HG02623 (cell line): ENCODE measurements around the gene SDHA.
"Not testable (repeated sequence)": the region's sequence is repeated elsewhere in the genome, so short reads cannot be mapped to it uniquely, and the experiment has no call there.

Experiments used
- ATAC-seq: cut with Tn5 transposase; IDR thresholded peaks from one replicate; pipeline ENCODE4 v1.9.1; 2021; ENCODE audit warnings: moderate library complexity; ENCODE audit not compliant: unreplicated experiment

Gene SDHA

GRCh38 chr5:296954-297353 lies 78.8 kb downstream of the SDHA start:
- ATAC-seq, result not testable (repeated sequence)

DNA sequence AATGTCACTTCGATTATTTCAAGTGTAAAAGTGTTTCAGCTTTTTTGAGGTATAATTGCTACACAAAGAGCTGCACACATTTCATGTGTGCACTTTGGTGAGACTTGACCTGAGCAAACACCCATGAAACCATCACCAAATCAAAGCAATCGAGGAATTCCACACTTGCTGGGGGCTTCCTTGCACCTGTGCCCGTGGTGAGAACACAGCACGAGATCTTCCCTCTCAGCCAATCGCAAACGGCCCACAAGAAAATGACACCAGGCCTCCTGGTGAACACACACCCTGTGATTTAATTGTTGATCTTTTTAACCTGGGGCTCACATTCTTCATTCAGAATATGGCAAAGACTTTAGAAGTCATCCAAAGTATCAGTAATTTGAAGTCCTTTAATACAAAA lies 79.3 kb downstream of the SDHA start:
- ATAC-seq, result not testable (repeated sequence)

DNA sequence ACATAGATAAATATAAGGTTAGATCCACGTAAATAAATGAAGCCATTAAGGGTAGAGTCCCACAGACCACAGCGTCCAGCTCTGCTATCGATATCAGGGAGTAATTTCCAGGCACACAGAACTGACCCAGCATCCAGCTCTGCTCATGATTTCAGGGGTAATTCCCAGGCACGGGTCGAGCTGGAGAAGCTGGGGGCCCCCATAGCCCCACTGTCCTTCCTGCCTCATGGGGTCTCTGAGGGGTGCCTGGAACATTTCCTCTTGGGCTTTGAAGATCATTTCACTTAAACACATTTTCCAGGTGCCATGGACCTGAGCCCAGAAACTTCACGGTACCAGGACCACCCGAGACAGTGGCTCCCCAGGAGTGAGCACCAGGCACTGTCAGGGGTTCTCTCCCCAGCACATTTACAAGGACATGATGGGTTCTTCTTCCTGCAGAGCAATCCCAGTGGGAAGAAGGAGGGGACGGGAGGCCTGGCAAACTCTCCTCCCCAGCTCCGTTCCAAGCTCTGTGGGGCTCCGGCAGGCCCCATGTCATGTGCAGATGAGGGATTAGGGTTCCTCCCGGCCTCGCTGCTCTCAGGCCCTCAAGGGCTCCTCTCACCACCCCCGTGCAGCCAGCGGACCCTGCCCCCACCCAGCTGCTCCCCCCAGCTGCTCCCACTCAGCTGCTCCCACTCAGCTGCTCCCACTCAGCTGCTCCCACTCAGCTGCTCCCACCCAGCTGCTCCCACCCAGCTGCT lies 80.0 kb downstream of the SDHA start:
- ATAC-seq, result not testable (repeated sequence)

DNA sequence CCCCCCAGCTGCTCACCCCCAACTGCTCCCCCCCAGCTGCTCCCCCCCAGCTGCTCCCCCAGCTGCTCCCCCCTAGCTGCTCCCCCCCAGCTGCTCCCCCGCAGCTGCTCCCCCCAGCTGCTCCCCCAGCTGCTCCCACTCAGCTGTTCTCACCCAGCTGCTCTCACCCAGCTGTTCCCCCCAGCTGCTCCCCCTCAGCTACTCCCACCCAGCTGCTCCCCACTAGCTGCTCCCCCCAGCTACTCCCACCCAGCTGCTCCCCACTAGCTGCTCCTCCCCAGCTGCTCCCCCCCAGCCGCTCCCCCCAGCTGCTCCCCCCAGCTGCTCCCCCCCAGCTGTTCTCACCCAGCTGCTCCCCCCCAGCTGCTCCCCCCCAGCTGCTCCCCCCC lies 80.6 kb downstream of the SDHA start:
- no peak for ATAC-seq

GRCh38 chr5:299921-300320 lies 81.8 kb downstream of the SDHA start:
- ATAC-seq, result not testable (repeated sequence)

DNA sequence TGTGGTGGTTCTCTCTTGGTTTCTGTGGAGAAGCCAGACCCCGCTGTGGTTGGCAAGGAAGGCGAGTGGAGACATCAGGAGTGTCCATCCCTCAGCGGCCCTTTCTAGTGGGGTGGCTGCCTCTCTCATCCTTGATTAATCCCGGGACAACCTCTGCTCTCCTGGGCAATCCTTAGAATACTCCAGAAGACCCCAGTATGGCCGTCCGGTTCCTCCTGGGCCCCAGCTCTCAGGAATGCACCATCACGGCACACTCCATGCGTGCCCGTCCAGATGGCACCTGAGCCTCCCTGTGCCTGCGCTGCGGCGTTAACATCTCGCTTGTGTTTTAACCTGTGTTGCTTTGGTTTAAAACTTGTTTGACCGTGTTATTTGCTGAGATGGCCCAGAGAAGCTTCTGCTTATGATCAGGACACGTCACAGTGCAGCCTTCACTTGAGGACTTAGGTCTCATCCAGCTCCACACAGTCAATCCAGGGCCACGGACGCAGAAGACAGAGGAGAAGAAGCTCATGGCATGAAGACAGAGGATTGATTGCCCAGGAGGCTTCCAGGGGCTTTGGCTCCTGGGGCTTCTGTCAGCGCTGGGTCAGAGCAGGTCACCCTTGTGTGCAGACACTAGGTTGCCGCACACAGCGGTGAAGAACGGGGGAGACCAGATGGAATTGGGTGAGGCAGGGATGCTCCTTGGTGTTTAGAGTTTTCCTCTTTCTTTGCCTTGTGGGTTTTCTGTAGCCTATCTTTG lies 82.7 kb downstream of the SDHA start:
- not testable (repeated sequence) for ATAC-seq

- ATAC-seq, result not testable (repeated sequence)
Measured at GRCh38 chr5:302416-302815, 84.3 kb downstream of the SDHA start.

DNA sequence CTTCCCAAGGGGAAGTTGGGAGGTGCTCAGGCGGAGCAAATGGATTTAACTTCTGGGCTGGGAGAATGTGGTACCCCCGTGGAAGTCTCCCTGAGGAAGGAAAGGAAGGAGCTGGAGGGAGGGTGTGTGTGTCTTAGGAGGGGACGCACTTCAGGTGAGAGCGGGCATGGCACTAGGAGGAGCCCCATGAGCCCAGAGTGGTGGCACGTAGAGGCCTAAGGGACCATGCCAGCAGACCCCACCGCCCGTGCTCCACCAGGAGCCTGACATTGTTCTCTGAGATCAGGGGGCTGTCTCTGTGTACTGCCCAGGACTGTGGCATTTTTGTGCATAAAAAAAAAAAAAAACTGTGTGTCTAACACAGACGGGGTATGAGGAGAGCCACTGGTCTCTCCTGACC lies 84.8 kb downstream of the SDHA start:
- no peak for ATAC-seq

DNA sequence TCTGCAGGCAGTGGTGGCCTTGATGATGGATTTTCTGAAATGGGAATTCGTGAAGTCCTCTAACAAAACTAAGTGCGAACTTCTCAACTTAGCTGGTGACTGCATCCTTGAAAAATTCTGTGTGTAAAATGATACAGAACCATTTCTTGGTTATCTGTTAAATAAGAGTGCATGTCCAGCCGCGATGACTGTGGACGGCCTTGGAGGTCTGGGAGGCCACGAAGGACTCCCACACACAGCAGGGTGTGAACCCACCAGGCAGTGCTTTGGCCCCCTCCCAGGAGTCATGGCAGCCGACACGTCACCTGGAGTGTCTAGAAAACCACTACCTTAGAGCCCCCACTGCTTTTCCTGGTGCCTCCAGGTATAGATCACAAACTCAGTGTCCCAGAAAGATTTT lies 85.6 kb downstream of the SDHA start:
- ATAC-seq, result not testable (repeated sequence)

- no peak for ATAC-seq
Measured at GRCh38 chr5:305050-305449, 86.9 kb downstream of the SDHA start.

GRCh38 chr5:305459-305858 lies 87.3 kb downstream of the SDHA start:
- ATAC-seq, result no peak

DNA sequence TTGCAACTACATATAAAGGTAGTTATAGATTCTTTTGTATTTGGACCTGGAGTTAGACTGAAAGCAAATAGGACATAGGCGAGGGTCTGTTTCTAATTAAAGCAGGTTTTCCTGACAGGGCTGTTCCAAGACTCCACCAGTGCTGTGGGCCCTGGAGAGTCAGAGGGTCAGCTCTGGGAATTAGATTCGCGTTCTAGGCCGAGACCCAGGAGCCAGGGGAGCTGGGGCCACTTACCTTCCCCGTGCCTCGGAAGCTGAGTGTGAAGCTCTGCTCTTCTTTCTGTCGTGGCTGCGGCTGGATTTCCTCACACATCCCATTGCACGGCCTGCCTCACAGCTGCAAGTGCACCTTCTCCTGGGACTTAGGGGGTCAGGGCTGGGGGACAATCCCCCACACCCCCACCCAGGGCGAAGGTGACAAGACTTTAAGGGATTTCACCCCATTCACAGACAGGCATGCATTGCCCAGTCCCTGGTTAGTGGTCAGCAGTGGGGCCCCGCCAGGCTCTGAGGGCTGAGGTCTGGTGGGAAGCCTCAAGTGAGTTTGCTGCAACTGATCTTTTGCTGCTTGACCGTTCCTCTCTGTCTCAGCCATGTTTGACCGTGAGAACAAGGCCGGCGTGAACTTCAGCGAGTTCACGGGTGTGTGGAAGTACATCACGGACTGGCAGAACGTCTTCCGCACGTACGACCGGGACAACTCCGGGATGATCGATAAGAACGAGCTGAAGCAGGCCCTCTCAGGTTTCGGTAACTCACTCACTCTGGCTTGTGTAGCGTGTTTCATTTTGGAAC lies 88.1 kb downstream of the SDHA start:
- ATAC-seq, result no peak
